ENCODE data around the gene KRT7. TPM values are rescaled to one million over a fixed set of nuclear protein-coding genes. Genes with fewer than 3 reads are reported as not detected.

The KRT7 gene
- total RNA-seq, 1 experiment from 2014 or later, result 10.0 TPM

DNA sequence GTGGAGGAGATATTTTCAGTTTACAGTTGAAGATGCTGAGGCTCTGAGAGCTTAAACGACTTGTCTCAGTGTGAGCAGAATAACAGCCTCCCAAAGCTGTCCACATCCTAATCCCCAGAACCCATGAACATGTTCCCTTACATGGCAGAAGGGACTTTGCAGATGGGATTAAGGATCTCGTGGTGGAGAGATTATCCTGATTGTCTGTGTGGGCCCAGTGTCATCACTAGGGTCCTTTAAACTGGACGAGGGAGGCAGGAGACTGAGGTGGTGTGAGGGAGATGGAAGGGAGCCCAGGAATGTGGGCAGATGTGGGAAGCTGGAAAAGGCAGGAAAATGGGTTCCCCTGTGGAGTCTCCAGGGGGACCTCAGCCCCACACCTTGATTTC, 31.6 kb upstream of the KRT7 start:
- no peak overlapping the region for H3K14ac ChIP-seq (ENCODE audit: insufficient read depth, low read length)
- H2BK20ac ChIP-seq (ENCODE audit: low read depth, low read length, poor library complexity, severe bottlenecking), result no peak overlapping the region
- H4K5ac ChIP-seq (ENCODE audit: insufficient read length, low read depth, low read length), result no peak overlapping the region
- H3K79me1 ChIP-seq (ENCODE audit: insufficient read depth, low read depth, low read length, poor library complexity, severe bottlenecking), result no peaks in the 10 kb centered on the region
- H3K23me2 ChIP-seq (ENCODE audit: insufficient read length, low read depth, low read length, poor library complexity, severe bottlenecking), result no peaks in the 10 kb centered on the region
- Mint-ChIP-seq H3K27ac (no peak overlapping the region), H3K4me3 (no peak overlapping the region), H3K36me3 (ENCODE audit: insufficient read depth in 1 of 3, low read depth in 3 of 3) (no peaks in the 10 kb centered on the region; a peak in 1 of 7 replicates), H3K4me1 (peaks cover 10 to 37% of the 10 kb centered on the region in 2 experiments), H3K27me3 (ENCODE audit: low read depth) (peaks cover 1% of the 10 kb centered on the region; the same call in 1 of the 2 replicates), H3K9me3 (no peaks in the 10 kb centered on the region)
- no peak overlapping the region for H2BK5ac ChIP-seq (ENCODE audit: insufficient read length, low read length)
- H3K9ac ChIP-seq (ENCODE audit: extremely low read depth, insufficient read length, low read length), result no peak overlapping the region
- H2BK12ac ChIP-seq (ENCODE audit: insufficient read length, low read depth, low read length), result no peak overlapping the region
- H3K23ac ChIP-seq (ENCODE audit: insufficient read length, low read depth, low read length), result no peak overlapping the region
- no peak overlapping the region for H3K56ac ChIP-seq (ENCODE audit: insufficient read length, low read depth, low read length)
- H2AFZ ChIP-seq (ENCODE audit: low read length), result no peak overlapping the region
- H3K18ac ChIP-seq (ENCODE audit: insufficient read length, low read depth, low read length), result no peak overlapping the region
- no peaks in the 10 kb centered on the region for H3K79me2 ChIP-seq (ENCODE audit: insufficient read depth, low read length)
- no peaks in the 10 kb centered on the region for H3K9me3 ChIP-seq (ENCODE audit: control insufficient read depth, low read depth, low read length)
- TF ChIP-seq, protein P1, sequence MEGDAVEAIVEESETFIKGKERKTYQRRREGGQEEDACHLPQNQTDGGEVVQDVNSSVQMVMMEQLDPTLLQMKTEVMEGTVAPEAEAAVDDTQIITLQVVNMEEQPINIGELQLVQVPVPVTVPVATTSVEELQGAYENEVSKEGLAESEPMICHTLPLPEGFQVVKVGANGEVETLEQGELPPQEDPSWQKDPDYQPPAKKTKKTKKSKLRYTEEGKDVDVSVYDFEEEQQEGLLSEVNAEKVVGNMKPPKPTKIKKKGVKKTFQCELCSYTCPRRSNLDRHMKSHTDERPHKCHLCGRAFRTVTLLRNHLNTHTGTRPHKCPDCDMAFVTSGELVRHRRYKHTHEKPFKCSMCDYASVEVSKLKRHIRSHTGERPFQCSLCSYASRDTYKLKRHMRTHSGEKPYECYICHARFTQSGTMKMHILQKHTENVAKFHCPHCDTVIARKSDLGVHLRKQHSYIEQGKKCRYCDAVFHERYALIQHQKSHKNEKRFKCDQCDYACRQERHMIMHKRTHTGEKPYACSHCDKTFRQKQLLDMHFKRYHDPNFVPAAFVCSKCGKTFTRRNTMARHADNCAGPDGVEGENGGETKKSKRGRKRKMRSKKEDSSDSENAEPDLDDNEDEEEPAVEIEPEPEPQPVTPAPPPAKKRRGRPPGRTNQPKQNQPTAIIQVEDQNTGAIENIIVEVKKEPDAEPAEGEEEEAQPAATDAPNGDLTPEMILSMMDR (conservative IDR thresholded peaks at IDR 0.05), result no peak
- H3K27me3 ChIP-seq (ENCODE audit: insufficient read depth, low read length), result no peaks in the 10 kb centered on the region
- no peak overlapping the region for H2BK120ac ChIP-seq (ENCODE audit: low read depth, low read length, poor library complexity, severe bottlenecking)
- DNase-seq, result no peak
- H4K91ac ChIP-seq (ENCODE audit: insufficient read length, low read depth, low read length), result no peak overlapping the region
- no peaks in the 10 kb centered on the region for H4K20me1 ChIP-seq (ENCODE audit: control insufficient read depth, insufficient read depth, insufficient read length)
- H3T11ph ChIP-seq (ENCODE audit: low read length), result no peak overlapping the region
- H3K27ac ChIP-seq (ENCODE audit: insufficient read length, low read depth, low read length), result no peak overlapping the region
- H3K4ac ChIP-seq (ENCODE audit: low read depth, low read length), result no peak overlapping the region
- no peak overlapping the region for H2BK15ac ChIP-seq (ENCODE audit: low read depth, low read length)
- no peak overlapping the region for H4K8ac ChIP-seq (replicated peaks; ENCODE audit: insufficient read length, low read depth, low read length)
- peaks cover 3% of the 10 kb centered on the region; the same call in 1 of the 2 replicates for H3K4me1 ChIP-seq (ENCODE audit: insufficient read depth, low read length)
- WGBS (ENCODE audit: extremely low coverage, insufficient read length, low lambda C conversion rate), result no CpG with 5 or more reads among the region's 3 CpGs
- H2AK5ac ChIP-seq (ENCODE audit: insufficient read length, low read length), result no peak overlapping the region
- no peak overlapping the region for H3K4me2 ChIP-seq (ENCODE audit: insufficient read depth, insufficient read length, low read length)
